GM19468 (cell line): ENCODE measurements around the gene NUDT5.

Experiments
- ATAC-seq: cut with Tn5 transposase; IDR thresholded peaks from one replicate; pipeline ENCODE4 v1.9.1; 2021; ENCODE audit warnings: mild to moderate bottlenecking, moderate library complexity, moderate number of reproducible peaks; ENCODE audit not compliant: unreplicated experiment; ENCODE audit errors: extremely low read depth

NUDT5 gene

GRCh38 chr10:12165999-12166775 lies 29.5 kb downstream of the NUDT5 start:
- ATAC-seq: no peak

GRCh38 chr10:12165036-12165435 lies 30.7 kb downstream of the NUDT5 start:
- ATAC-seq: no peak

- ATAC-seq: no peak
These were observed 31.6 kb downstream of the NUDT5 start for GRCh38 chr10:12164085-12164484.

GRCh38 chr10:12162927-12163326 lies 32.8 kb downstream of the NUDT5 start:
- ATAC-seq: no peak

GRCh38 chr10:12160664-12161063 lies 35.0 kb downstream of the NUDT5 start:
- ATAC-seq: no peak

GRCh38 chr10:12158111-12158510 lies 37.6 kb downstream of the NUDT5 start:
- no peak for ATAC-seq

GRCh38 chr10:12156367-12157123 lies 39.1 kb downstream of the NUDT5 start:
- ATAC-seq: no peak

- ATAC-seq: no peak
These were observed 41.2 kb downstream of the NUDT5 start for GRCh38 chr10:12154516-12154915.

- no peak for ATAC-seq
These were observed 45.5 kb downstream of the NUDT5 start for GRCh38 chr10:12150163-12150562.

- ATAC-seq: no peak
These were observed 51.2 kb downstream of the NUDT5 start for GRCh38 chr10:12144538-12144937.

GRCh38 chr10:12140038-12140437 lies 55.7 kb downstream of the NUDT5 start:
- no peak for ATAC-seq

GRCh38 chr10:12135631-12136030 lies 60.1 kb downstream of the NUDT5 start:
- ATAC-seq: no peak

- peak; percentile 26 for ATAC-seq
These were observed 65.3 kb downstream of the NUDT5 start for GRCh38 chr10:12130237-12130872.

GRCh38 chr10:12129222-12130111 lies 66.2 kb downstream of the NUDT5 start, which contains the start of gene SEC61A2:
Gene SEC61A2, plus strand, starts transcription at chr10:12129677. Its CDS starts 111 bp downstream, at chr10:12129788.
- peak; percentile 63 for ATAC-seq

GRCh38 chr10:12121673-12122072 lies 74.0 kb downstream of the NUDT5 start:
- no peak for ATAC-seq
